Heart left ventricle (tissue), 16 donors: Measurements from ENCODE around the gene PLCL1. TPM values are rescaled to one million over a fixed set of nuclear protein-coding genes. Genes with fewer than 3 reads are reported as not detected.

Experiments used
- ATAC-seq, 4 donors: fragments of 200-7000 bp; cut with Tn5 transposase; one replicate each; pipeline ENCODE4 v1.9.1; 2020 to 2022; ENCODE audit warnings: moderate library complexity in 4 of 4, mild to moderate bottlenecking in 3 of 4, moderate number of reproducible peaks in 1 of 4
- DNase-seq, 5 donors: peaks; one replicate each; pipeline ENCODE4 v3.0.0-alpha.2; 2020
- H3K27ac ChIP-seq, 12 donors: fragments of 200-600 bp; sonication (generic) in 4 of 12; one replicate each; pipeline versions ENCODE4 v1.5.0 to v1.8.0; 2016 to 2022; ENCODE audit warnings: mild to moderate bottlenecking in 2 of 12
- H3K27me3 ChIP-seq, 9 donors: fragments of 200-600 bp; sonication (generic) in 2 of 9; one replicate each; pipeline versions ENCODE4 v1.5.1 to v1.8.0; 2016 to 2022; ENCODE audit warnings: mild to moderate bottlenecking in 3 of 9
- H3K36me3 ChIP-seq, 9 donors: fragments of 200-600 bp; sonication (generic) in 2 of 9; one replicate each; pipeline versions ENCODE4 v1.5.0 to v1.8.0; 2018 to 2022; ENCODE audit warnings: mild to moderate bottlenecking in 2 of 9
- H3K4me1 ChIP-seq, 12 donors: fragments of 200-600 bp; sonication (generic) in 4 of 12; one replicate each; pipeline versions ENCODE4 v1.5.0 to v1.8.0; 2016 to 2022; ENCODE audit warnings: mild to moderate bottlenecking in 3 of 12
- H3K4me3 ChIP-seq, 12 donors: fragments of 200-600 bp; sonication (generic) in 4 of 12; one replicate each; pipeline versions ENCODE4 v1.5.0 to v1.8.0; 2017 to 2022; ENCODE audit warnings: mild to moderate bottlenecking in 9 of 12, moderate library complexity in 4 of 12
- H3K9me3 ChIP-seq, 12 donors: fragments of 200-600 bp; sonication (generic) in 4 of 12; one replicate each; pipeline versions ENCODE4 v1.5.0 to v1.8.0; 2016 to 2022; ENCODE audit warnings: mild to moderate bottlenecking in 1 of 12
- POLR2A ChIP-seq, 2 donors: fragments of 450-650 bp; IDR thresholded peaks; one replicate each; pipeline ENCODE4 v1.6.1; 2017; ENCODE audit warnings: antibody characterized with exemption in 2 of 2, mild to moderate bottlenecking in 2 of 2, moderate library complexity in 2 of 2
- whole genome bisulfite sequencing, 4 donors: extraction: QIAGEN DNeasy Blood & Tissue Kit in 2 of 4; methylation state at CpG; one replicate each; pipeline versions ENCODE4 v1.1.5 to v1.1.7; 2013 to 2018; 5-methylcytosine and 5-hydroxymethylcytosine counted together
- intact Hi-C, 10 donors: fragments of 100-400 bp; cut with DNase I; formaldehyde crosslinking; loops; one replicate each; pipeline versions ENCODE4 v1.11.1 to v1.14.2; 2022
- polyA plus RNA-seq, 2 donors: library from polyadenylated mRNA; stranded (reverse); fragments of 200-250 nt; gene quantifications; one replicate each; pipeline ENCODE4 v1.2.3, GENCODE V29; 2013
- total RNA-seq, 9 donors: library from RNA; depleted of rRNA in 2 of 9; stranded (reverse); fragments of >200 nt in 2 of 9; fragmentation: NEBNext Ultra II Directional in 3 of 9; extraction: Animal tissue kit (Norgen Biotek cat#: 25700) in 3 of 9; gene quantifications; one replicate each; pipeline versions ENCODE4 v1.1.0 to v1.2.4, GENCODE V29; 2016 to 2023
- TF ChIP-seq, protein P1 (sequence below), 12 donors: fragments of 200-600 bp; sonication (generic) in 4 of 12; IDR thresholded peaks; one replicate each; pipeline versions ENCODE4 v1.5.0 to v1.8.0; 2018 to 2022; ENCODE audit warnings: antibody characterized with exemption in 12 of 12, mild to moderate bottlenecking in 5 of 12
- donor health status: ischemic (EF 13 %, LVEDD 7.1; RV severe dilation, severe dysfunction).
- donor health status: healthy with polysubstance abuse.
- donor health status: DM: no; HTN: yes; CAD: no.
- donor health status: DM: no; HTN: no; CAD: no.
- donor health status: ischemic (EF 25% LVEDD 6.9; RV normal size, moderate dysfunction).
- donor health status: ischemic (EF 25% LVEDD 5.7; RV mildly dilated, moderate dysfunction).
- donor health status: healthy.
- donor health status: DM: yes; HTN: yes; CAD: no.
- donor health status: ischemic (EF 35%, LVEDD 5.7; RV mildly dilated, moderate dysfunction).
- donor health status: nonischemic (EF 11% LVEDD 7.7; RV severe dilation, severe dysfunction).
- donor health status: DM: yes; HTN: yes; CAD: no.
- donor health status: PGD.
- donor health status: ischemic (EF 29% LVEDD 5.4; RV normal size, mild dysfunction).
- donor health status: nonischemic (EF 23%, LVEDD 6.1; RV moderate dilation, normal function).

PLCL1 gene
- total and polyA plus RNA-seq, 11 donors: 22.0 to 126 (median 90.4) TPM

DNA sequence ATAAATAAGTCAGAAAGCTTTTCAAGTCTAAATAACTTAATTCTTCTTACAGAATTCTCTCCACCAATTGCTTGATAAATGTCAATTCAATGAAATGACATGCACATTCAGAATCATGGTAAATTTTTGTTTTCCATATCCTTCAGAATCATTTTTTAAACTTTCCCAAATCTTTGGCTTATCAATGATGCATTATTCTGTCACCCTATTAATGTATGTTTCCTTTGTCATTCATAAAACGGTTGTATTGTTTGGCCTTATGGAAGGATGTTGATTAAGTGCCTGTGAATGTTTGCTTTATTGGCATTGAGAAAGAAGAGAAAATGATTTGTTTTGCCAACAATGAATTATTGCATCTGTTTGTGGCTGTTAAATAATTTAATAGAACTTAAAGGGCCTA, 260.9 kb downstream of the PLCL1 start:
- H3K4me3 ChIP-seq: no peak overlapping the region
- ATAC-seq: no peak

DNA sequence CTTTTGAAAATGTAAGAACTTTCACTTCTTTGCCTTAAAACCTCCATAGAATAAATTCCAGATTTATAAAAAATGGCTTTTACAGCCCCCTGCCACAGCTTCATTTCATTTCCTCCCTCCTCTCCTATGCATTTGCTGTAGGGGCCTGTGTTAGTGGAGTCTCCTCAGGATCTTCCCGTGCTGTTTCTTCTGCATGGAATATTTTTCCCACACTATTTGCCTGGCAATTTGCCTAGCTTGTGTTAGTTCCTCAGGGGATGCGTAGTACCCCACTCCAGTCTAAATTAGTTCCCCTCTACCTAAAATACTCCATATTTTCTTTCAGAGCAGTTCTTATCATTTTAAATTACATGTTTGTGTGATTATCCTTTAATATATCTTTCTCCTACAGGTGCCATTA, 262.2 kb downstream of the PLCL1 start:
- intact Hi-C loops: no loop called here
- no peak for DNase-seq
- Histone ChIP-seq H3K36me3 (no peaks in the 10 kb centered on the region), H3K27ac (peak overlapping the region in 5 of 12 donors; percentile 5 to 37 (median 11)), H3K4me3 (no peak overlapping the region), H3K27me3 (no peaks in the 10 kb centered on the region), H3K4me1 (peaks cover 0 to 27% (median 0%) of the 10 kb centered on the region in 12 donors), H3K9me3 (no peaks in the 10 kb centered on the region)
- TF ChIP-seq POLR2A (IDR thresholded peaks at IDR 0.05): no peak
- TF ChIP-seq, protein P1, sequence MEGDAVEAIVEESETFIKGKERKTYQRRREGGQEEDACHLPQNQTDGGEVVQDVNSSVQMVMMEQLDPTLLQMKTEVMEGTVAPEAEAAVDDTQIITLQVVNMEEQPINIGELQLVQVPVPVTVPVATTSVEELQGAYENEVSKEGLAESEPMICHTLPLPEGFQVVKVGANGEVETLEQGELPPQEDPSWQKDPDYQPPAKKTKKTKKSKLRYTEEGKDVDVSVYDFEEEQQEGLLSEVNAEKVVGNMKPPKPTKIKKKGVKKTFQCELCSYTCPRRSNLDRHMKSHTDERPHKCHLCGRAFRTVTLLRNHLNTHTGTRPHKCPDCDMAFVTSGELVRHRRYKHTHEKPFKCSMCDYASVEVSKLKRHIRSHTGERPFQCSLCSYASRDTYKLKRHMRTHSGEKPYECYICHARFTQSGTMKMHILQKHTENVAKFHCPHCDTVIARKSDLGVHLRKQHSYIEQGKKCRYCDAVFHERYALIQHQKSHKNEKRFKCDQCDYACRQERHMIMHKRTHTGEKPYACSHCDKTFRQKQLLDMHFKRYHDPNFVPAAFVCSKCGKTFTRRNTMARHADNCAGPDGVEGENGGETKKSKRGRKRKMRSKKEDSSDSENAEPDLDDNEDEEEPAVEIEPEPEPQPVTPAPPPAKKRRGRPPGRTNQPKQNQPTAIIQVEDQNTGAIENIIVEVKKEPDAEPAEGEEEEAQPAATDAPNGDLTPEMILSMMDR (IDR thresholded peaks at IDR 0.05): no peak
- ATAC-seq: peak in 1 of 4 donors; percentile 28
- WGBS, 4 donors: 70 to 74% (median 71%) methylated on average over 2 of the region's 2 CpGs

More for the DNA sequence above, 260.9 kb downstream of the PLCL1 start:
- DNase-seq: no peak
- no peak for TF ChIP-seq POLR2A (IDR thresholded peaks at IDR 0.05)
- TF ChIP-seq, protein P1 (IDR thresholded peaks at IDR 0.05): no peak
- intact Hi-C loops: no loop called here
- H3K27me3 ChIP-seq: no peaks in the 10 kb centered on the region
- H3K9me3 ChIP-seq: no peaks in the 10 kb centered on the region
- H3K36me3 ChIP-seq: no peaks in the 10 kb centered on the region
- 55 to 70% (median 61%) methylated on average over 1 of the region's 1 CpG for WGBS, 4 donors
- peaks cover 0 to 36% (median 3%) of the 10 kb centered on the region in 12 donors for H3K4me1 ChIP-seq
- no peak overlapping the region for H3K27ac ChIP-seq

DNA sequence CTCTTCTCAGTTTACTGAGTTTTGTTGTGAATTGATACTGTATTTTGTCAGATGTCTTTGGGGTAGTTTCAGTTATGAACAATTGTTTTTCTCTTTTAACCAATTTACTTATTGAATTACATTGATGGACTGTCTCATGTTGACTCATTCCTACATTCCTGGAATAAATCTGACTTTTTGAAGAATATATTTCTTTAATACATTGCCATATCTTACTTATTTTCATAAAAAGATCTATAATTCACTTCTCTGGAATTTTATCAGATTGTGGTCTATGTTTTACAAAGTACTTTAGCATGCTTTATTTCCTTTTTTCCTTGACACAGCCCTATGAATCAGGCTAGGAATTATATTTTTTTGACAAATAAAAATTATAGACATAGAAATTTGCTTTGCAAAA, 268.3 kb downstream of the PLCL1 start:
- Histone ChIP-seq H3K4me1 (peaks cover 0 to 7% (median 0%) of the 10 kb centered on the region in 12 donors), H3K4me3 (no peak overlapping the region), H3K27ac (no peak overlapping the region), H3K9me3 (no peaks in the 10 kb centered on the region), H3K36me3 (no peaks in the 10 kb centered on the region), H3K27me3 (no peaks in the 10 kb centered on the region)
- intact Hi-C loops: no loop called here
- DNase-seq (no peak), ATAC-seq (no peak)
- TF ChIP-seq, protein P1 (IDR thresholded peaks at IDR 0.05): no peak
- no peak for TF ChIP-seq POLR2A (IDR thresholded peaks at IDR 0.05)

DNA sequence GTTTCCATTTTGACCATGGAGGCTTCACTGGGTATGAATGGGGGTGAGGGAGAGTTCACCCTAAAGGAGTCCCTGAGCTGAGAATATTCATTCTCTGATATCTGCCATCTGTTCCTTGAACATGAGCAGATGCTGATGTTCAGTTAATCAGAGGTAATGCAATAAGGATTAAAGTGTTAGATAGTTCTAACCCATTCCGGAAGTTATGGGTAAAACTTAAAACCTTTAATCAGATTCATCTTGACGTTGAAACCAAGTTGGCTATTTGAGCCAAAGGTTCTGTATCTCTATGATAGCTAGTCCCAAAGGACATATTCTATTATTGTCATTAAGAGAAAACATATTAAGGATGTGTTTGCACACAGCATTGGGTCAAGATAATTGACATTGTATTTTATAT, 268.9 kb downstream of the PLCL1 start:
- no peak for TF ChIP-seq POLR2A (IDR thresholded peaks at IDR 0.05)
- TF ChIP-seq, protein P1 (IDR thresholded peaks at IDR 0.05): no peak
- DNase-seq: no peak
- Histone ChIP-seq H3K27me3 (no peaks in the 10 kb centered on the region), H3K27ac (no peak overlapping the region), H3K4me3 (no peak overlapping the region), H3K9me3 (no peaks in the 10 kb centered on the region), H3K36me3 (no peaks in the 10 kb centered on the region), H3K4me1 (peaks cover 0 to 7% (median 0%) of the 10 kb centered on the region in 12 donors)
- ATAC-seq: no peak
- whole genome bisulfite sequencing, 4 donors: 42 to 53% (median 50%) methylated on average over 2 of the region's 2 CpGs
- intact Hi-C loops: no loop called here
